Measurements from ENCODE around the gene HS3ST4.
"Not testable (repeated sequence)": the region's sequence is repeated elsewhere in the genome, so short reads cannot be mapped to it uniquely, and the experiment has no call there.

GRCh38 chr16:26032661-26033060, 340.9 kb downstream of the HS3ST4 start:
- TF ChIP-seq ZNF274 (IDR thresholded peaks at IDR 0.05; ENCODE audit: borderline replicate concordance, extremely low read depth, low read length); FOSL1 (IDR thresholded peaks at IDR 0.05; ENCODE audit: insufficient read depth, low read depth, low read length): not testable (repeated sequence)
